Brain microvascular endothelial cell (primary cell): ENCODE data around the gene OR9G4.

Experiments used
- DNase-seq: peaks from one replicate; pipeline ENCODE4 v3.0.0-alpha.2; 2020
- H3K27ac ChIP-seq: fragments of 250-450 bp; sonication (Bioruptor Pico); 2 replicates; pipeline ENCODE4 v1.5.1; 2020; ENCODE audit warnings: mild to moderate bottlenecking, moderate library complexity
- H3K27me3 ChIP-seq: fragments of 250-450 bp; sonication (Bioruptor Pico); replicated peaks from 2 replicates; pipeline ENCODE4 v1.5.1; 2020; ENCODE audit warnings: mild to moderate bottlenecking
- H3K36me3 ChIP-seq: fragments of 250-450 bp; sonication (Bioruptor Pico); replicated peaks from 2 replicates; pipeline ENCODE4 v1.5.1; 2020; ENCODE audit warnings: mild to moderate bottlenecking
- H3K4me3 ChIP-seq: 2 replicates; pipeline ENCODE4 v1.5.1; 2011; ENCODE audit warnings: low read depth, mild to moderate bottlenecking, control low read depth, low read length, moderate library complexity
- CTCF ChIP-seq: IDR thresholded peaks from 2 replicates; pipeline ENCODE4 v1.5.1; 2011; ENCODE audit warnings: low read depth, mild to moderate bottlenecking, moderate library complexity, low read length, control low read depth, inconsistent platforms; ENCODE audit errors: missing control alignments
- in situ Hi-C: cut with HindIII; loops from 2 replicates; pipeline ENCODE4 v1.10.0; 2017; ENCODE audit warnings: low sequenced_read_pairs, low pct_ligation_motif_present

OR9G4 gene

GRCh38 chr11:56693428-56693827, 55.1 kb downstream of the OR9G4 start:
- Histone ChIP-seq H3K4me3 (no peak overlapping the region), H3K27me3 (no peaks in the 10 kb centered on the region), H3K27ac (no peak overlapping the region), H3K36me3 (no peaks in the 10 kb centered on the region)
- no peak for DNase-seq
- no peak for TF ChIP-seq CTCF
- in situ Hi-C loops, result no loop called here
